Measurements from ENCODE around the gene CMIP.

DNA sequence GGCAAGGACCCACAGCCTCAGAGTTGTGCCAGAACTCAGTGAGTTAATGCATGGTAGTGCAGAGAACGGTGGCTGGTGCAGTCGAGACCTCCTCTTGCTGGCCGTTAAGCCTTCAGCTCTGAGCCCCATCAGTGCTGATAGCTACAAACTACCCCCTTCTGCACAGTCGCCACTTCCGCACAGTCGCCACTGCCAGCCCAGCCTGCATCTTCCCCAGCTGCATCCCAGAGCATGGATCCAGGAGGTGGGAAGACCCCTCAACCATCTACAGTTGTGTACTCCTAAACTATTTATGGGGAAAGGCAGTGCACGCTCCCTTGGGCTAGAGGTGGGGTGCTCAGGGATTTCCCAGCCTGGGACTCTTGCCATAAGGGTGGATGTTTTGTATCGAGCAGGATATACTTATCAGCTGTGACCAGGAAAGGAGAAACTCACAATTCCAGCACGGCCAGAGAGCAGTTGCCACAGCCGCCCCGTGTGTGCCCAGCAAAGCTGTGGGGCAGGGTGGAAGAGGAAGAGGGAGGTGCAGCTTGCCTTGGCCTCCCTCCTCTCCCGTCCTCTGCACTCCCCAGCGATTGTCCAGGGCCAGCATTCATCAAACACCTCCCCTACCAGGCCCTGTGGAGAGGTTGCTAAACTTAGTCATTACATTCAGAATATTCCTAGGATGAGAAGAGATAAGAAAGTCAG lies 49.5 kb upstream of the CMIP start:
- no peak for TF ChIP-seq CTCF (IDR thresholded peaks at IDR 0.05; ENCODE audit: borderline replicate concordance, extremely low read depth, low read length, poor library complexity, severe bottlenecking)
- no peak for TF ChIP-seq EZH2 (IDR thresholded peaks at IDR 0.05; ENCODE audit: borderline replicate concordance, low read depth, low read length, severe bottlenecking)
